ENCODE measurements around the gene TUBB3.

DNA sequence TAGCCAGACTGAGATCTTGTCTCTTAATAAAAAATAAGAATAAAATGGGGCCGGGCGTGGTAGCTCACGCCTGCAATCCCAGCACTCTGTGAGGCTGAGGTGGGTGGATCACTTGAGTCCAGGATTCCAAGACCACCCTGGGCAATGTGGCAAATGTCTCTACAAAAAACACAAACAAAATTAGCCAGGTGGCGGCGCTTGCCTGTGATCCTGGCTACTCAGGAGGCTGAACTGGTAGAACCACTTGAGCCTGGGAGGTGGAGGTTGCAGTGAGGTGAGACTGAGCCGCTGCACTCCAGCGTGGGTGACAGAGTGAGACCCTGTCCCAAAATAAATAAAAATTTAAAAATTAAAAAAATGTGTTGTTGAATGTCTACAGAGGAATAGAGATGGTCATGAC is 22.5 kb downstream of the TUBB3 start:
- TF ChIP-seq POLR2AphosphoS5 (IDR thresholded peaks at IDR 0.05; ENCODE audit: low read depth, low read length) (no peak), POLR2A (IDR thresholded peaks at IDR 0.05; ENCODE audit: low read depth, low read length) (no peak), TAF1 (IDR thresholded peaks at IDR 0.05; ENCODE audit: borderline replicate concordance, low read depth, low read length) (no peak)

Data from GM12892 (cell line).